ENCODE data around the gene ENOSF1.

GRCh38 chr18:688323-688722 is 24.1 kb downstream of the ENOSF1 start:
- TF ChIP-seq, protein P1, sequence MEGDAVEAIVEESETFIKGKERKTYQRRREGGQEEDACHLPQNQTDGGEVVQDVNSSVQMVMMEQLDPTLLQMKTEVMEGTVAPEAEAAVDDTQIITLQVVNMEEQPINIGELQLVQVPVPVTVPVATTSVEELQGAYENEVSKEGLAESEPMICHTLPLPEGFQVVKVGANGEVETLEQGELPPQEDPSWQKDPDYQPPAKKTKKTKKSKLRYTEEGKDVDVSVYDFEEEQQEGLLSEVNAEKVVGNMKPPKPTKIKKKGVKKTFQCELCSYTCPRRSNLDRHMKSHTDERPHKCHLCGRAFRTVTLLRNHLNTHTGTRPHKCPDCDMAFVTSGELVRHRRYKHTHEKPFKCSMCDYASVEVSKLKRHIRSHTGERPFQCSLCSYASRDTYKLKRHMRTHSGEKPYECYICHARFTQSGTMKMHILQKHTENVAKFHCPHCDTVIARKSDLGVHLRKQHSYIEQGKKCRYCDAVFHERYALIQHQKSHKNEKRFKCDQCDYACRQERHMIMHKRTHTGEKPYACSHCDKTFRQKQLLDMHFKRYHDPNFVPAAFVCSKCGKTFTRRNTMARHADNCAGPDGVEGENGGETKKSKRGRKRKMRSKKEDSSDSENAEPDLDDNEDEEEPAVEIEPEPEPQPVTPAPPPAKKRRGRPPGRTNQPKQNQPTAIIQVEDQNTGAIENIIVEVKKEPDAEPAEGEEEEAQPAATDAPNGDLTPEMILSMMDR (IDR thresholded peaks at IDR 0.05) = no peak
- no peak for TF ChIP-seq POLR2A (IDR thresholded peaks at IDR 0.05)
